GM19043 (cell line): ENCODE measurements around the gene ZNF385D.
"Not testable (repeated sequence)": the region's sequence is repeated elsewhere in the genome, so short reads cannot be mapped to it uniquely, and the experiment has no call there.

ENCODE experiments used
- ATAC-seq: cut with Tn5 transposase; IDR thresholded peaks from one replicate; pipeline ENCODE4 v1.9.1; 2021; ENCODE audit warnings: low read depth; ENCODE audit not compliant: unreplicated experiment

Gene ZNF385D

GRCh38 chr3:21405671-21406667 is 345.0 kb downstream of the ZNF385D start:
- no peak for ATAC-seq

- no peak for ATAC-seq
These were observed 352.5 kb downstream of the ZNF385D start for GRCh38 chr3:21398461-21398860.

GRCh38 chr3:21393683-21394311 is 357.2 kb downstream of the ZNF385D start:
- no peak for ATAC-seq

- ATAC-seq = no peak
These were observed 358.5 kb downstream of the ZNF385D start for GRCh38 chr3:21392526-21392925.

- ATAC-seq = no peak
These were observed 360.2 kb downstream of the ZNF385D start for GRCh38 chr3:21390856-21391255.

GRCh38 chr3:21390136-21390535 is 360.9 kb downstream of the ZNF385D start:
- no peak for ATAC-seq

GRCh38 chr3:21387142-21387826 is 363.7 kb downstream of the ZNF385D start:
- ATAC-seq = not testable (repeated sequence)

GRCh38 chr3:21378036-21378435 is 373.0 kb downstream of the ZNF385D start:
- not testable (repeated sequence) for ATAC-seq

- ATAC-seq = no peak
These were observed 373.8 kb downstream of the ZNF385D start for GRCh38 chr3:21377071-21377769.

- no peak for ATAC-seq
These were observed 378.7 kb downstream of the ZNF385D start for GRCh38 chr3:21372316-21372715.
